Measurements from ENCODE around the gene NCBP2L.

NCBP2L gene

GRCh38 chrX:107823456-107823855, 45.9 kb downstream of the NCBP2L start:
- H3K36me3 ChIP-seq (replicated peaks): no peaks in the 10 kb centered on the region
- TF ChIP-seq CTCF (IDR thresholded peaks at IDR 0.05; ENCODE audit: low read depth, low read length, missing control alignments): no peak
- no peak overlapping the region for H3K4me3 ChIP-seq (ENCODE audit: low read depth, low read length)
- in situ Hi-C loops (cut with HindIII; ENCODE audit: low pct_ligation_motif_present, low sequenced_read_pairs): no loop called here
- peak; percentile 63 for DNase-seq
- no peak overlapping the region for H3K27ac ChIP-seq
- no peaks in the 10 kb centered on the region for H3K27me3 ChIP-seq (replicated peaks)

GRCh38 chrX:107825698-107826237, 48.2 kb downstream of the NCBP2L start, which contains the start of gene MID2:
Gene MID2, plus strand, starts transcription at chrX:107825866. Its CDS starts 561 bp downstream, at chrX:107826427.
- Histone ChIP-seq H3K27ac (peak within 1 kb of the TSS; percentile 53), H3K36me3 (replicated peaks) (no peaks in the 10 kb centered on the region), H3K4me3 (ENCODE audit: low read depth, low read length) (peak within 1 kb of the TSS; percentile 53), H3K27me3 (replicated peaks) (no peaks in the 10 kb centered on the region)
- in situ Hi-C loops (cut with HindIII; ENCODE audit: low pct_ligation_motif_present, low sequenced_read_pairs): no loop called here
- TF ChIP-seq CTCF (IDR thresholded peaks at IDR 0.05; ENCODE audit: low read depth, low read length, missing control alignments): no peak
- no peak for DNase-seq

- DNase-seq: peak; percentile 31
- Histone ChIP-seq H3K36me3 (replicated peaks) (no peaks in the 10 kb centered on the region), H3K27me3 (replicated peaks) (no peaks in the 10 kb centered on the region), H3K27ac (peak overlapping the region; percentile 53), H3K4me3 (ENCODE audit: low read depth, low read length) (peak overlapping the region; percentile 53)
- no peak for TF ChIP-seq CTCF (IDR thresholded peaks at IDR 0.05; ENCODE audit: low read depth, low read length, missing control alignments)
- in situ Hi-C loops (cut with HindIII; ENCODE audit: low pct_ligation_motif_present, low sequenced_read_pairs): no loop called here
These were observed 48.9 kb downstream of the NCBP2L start for GRCh38 chrX:107826238-107827029.

- TF ChIP-seq CTCF (IDR thresholded peaks at IDR 0.05; ENCODE audit: low read depth, low read length, missing control alignments): no peak
- in situ Hi-C loops (cut with HindIII; ENCODE audit: low pct_ligation_motif_present, low sequenced_read_pairs): no loop called here
- H3K27me3 ChIP-seq (replicated peaks): no peaks in the 10 kb centered on the region
- no peak for DNase-seq
- peak overlapping the region; percentile 35 for H3K4me3 ChIP-seq (ENCODE audit: low read depth, low read length)
- H3K27ac ChIP-seq: peak overlapping the region; percentile 53
- no peaks in the 10 kb centered on the region for H3K36me3 ChIP-seq (replicated peaks)
These were observed 49.7 kb downstream of the NCBP2L start for GRCh38 chrX:107827030-107827831.

GRCh38 chrX:107827852-107828251, 50.3 kb downstream of the NCBP2L start:
- in situ Hi-C loops (cut with HindIII; ENCODE audit: low pct_ligation_motif_present, low sequenced_read_pairs): no loop called here
- TF ChIP-seq CTCF (IDR thresholded peaks at IDR 0.05; ENCODE audit: low read depth, low read length, missing control alignments): no peak
- Histone ChIP-seq H3K36me3 (replicated peaks) (no peaks in the 10 kb centered on the region), H3K27ac (no peak overlapping the region), H3K4me3 (ENCODE audit: low read depth, low read length) (no peak overlapping the region), H3K27me3 (replicated peaks) (no peaks in the 10 kb centered on the region)
- no peak for DNase-seq

Data from brain microvascular endothelial cell (primary cell).